HUES6 (cell line): ENCODE measurements around the gene BCAS1.

Experiments
- H3K27ac ChIP-seq: 2 replicates; pipeline ENCODE4 v1.7.0; 2013; ENCODE audit warnings: low read depth, mild to moderate bottlenecking, low read length, inconsistent platforms
- H3K27me3 ChIP-seq: 2 replicates; pipeline ENCODE4 v1.6.1; 2013; ENCODE audit warnings: low read length; ENCODE audit not compliant: control insufficient read depth, insufficient read depth
- H3K36me3 ChIP-seq: 2 replicates; pipeline ENCODE4 v1.6.1; 2013; ENCODE audit warnings: low read length; ENCODE audit not compliant: control insufficient read depth, insufficient read depth
- H3K4me1 ChIP-seq: 2 replicates; pipeline ENCODE4 v1.6.1; 2013; ENCODE audit warnings: low read length; ENCODE audit not compliant: control insufficient read depth, insufficient read depth
- H3K4me3 ChIP-seq: 2 replicates; pipeline ENCODE4 v1.5.1; 2013; ENCODE audit warnings: low read depth, low read length
- H3K9ac ChIP-seq: one replicate; pipeline ENCODE4 v1.6.1; 2013; ENCODE audit warnings: mild to moderate bottlenecking, low read length
- H3K9me3 ChIP-seq: 2 replicates; pipeline ENCODE4 v1.6.1; 2013; ENCODE audit warnings: low read depth, low read length; ENCODE audit not compliant: control insufficient read depth, insufficient read depth

The BCAS1 gene

GRCh38 chr20:54063992-54064676, 6.3 kb downstream of the BCAS1 start:
- peaks cover 20% of the 10 kb centered on the region for H3K4me1 ChIP-seq

GRCh38 chr20:54063580-54063979, 6.8 kb downstream of the BCAS1 start:
- Histone ChIP-seq H3K9me3 (no peaks in the 10 kb centered on the region), H3K27me3 (no peaks in the 10 kb centered on the region), H3K27ac (no peak overlapping the region), H3K4me3 (no peak overlapping the region), H3K9ac (no peak overlapping the region), H3K4me1 (peaks cover 15% of the 10 kb centered on the region), H3K36me3 (no peaks in the 10 kb centered on the region)

More at GRCh38 chr20:54063992-54064676, 6.3 kb downstream of the BCAS1 start:
- no peak overlapping the region for H3K27ac ChIP-seq
- no peaks in the 10 kb centered on the region for H3K36me3 ChIP-seq
- H3K9ac ChIP-seq, result no peak overlapping the region
- H3K4me3 ChIP-seq, result no peak overlapping the region
- H3K9me3 ChIP-seq, result no peaks in the 10 kb centered on the region
- no peaks in the 10 kb centered on the region for H3K27me3 ChIP-seq

- no peaks in the 10 kb centered on the region for H3K36me3 ChIP-seq
- peaks cover 8% of the 10 kb centered on the region for H3K4me1 ChIP-seq
- no peak overlapping the region for H3K27ac ChIP-seq
- H3K9ac ChIP-seq, result no peak overlapping the region
- no peak overlapping the region for H3K4me3 ChIP-seq
- H3K27me3 ChIP-seq, result no peaks in the 10 kb centered on the region
- no peaks in the 10 kb centered on the region for H3K9me3 ChIP-seq
Observed at GRCh38 chr20:54062812-54063280, 7.5 kb downstream of the BCAS1 start.

- Histone ChIP-seq H3K4me1 (no peaks in the 10 kb centered on the region), H3K9me3 (no peaks in the 10 kb centered on the region), H3K27ac (no peak overlapping the region), H3K4me3 (no peak overlapping the region), H3K27me3 (no peaks in the 10 kb centered on the region), H3K9ac (no peak overlapping the region), H3K36me3 (no peaks in the 10 kb centered on the region)
Observed at GRCh38 chr20:54061101-54061881, 9.1 kb downstream of the BCAS1 start.

- H3K9ac ChIP-seq, result no peak overlapping the region
- H3K27me3 ChIP-seq, result no peaks in the 10 kb centered on the region
- no peak overlapping the region for H3K27ac ChIP-seq
- no peaks in the 10 kb centered on the region for H3K9me3 ChIP-seq
- no peak overlapping the region for H3K4me3 ChIP-seq
- no peaks in the 10 kb centered on the region for H3K36me3 ChIP-seq
- H3K4me1 ChIP-seq, result no peaks in the 10 kb centered on the region
Observed at GRCh38 chr20:54059691-54060364, 10.6 kb downstream of the BCAS1 start.

GRCh38 chr20:54058420-54059139, 11.8 kb downstream of the BCAS1 start:
- Histone ChIP-seq H3K4me1 (no peaks in the 10 kb centered on the region), H3K4me3 (no peak overlapping the region), H3K27me3 (no peaks in the 10 kb centered on the region), H3K9ac (no peak overlapping the region), H3K27ac (no peak overlapping the region), H3K9me3 (no peaks in the 10 kb centered on the region), H3K36me3 (no peaks in the 10 kb centered on the region)

GRCh38 chr20:54056762-54057639, 13.4 kb downstream of the BCAS1 start:
- no peak overlapping the region for H3K9ac ChIP-seq
- H3K4me3 ChIP-seq, result no peak overlapping the region
- no peak overlapping the region for H3K27ac ChIP-seq
- H3K36me3 ChIP-seq, result no peaks in the 10 kb centered on the region
- no peaks in the 10 kb centered on the region for H3K9me3 ChIP-seq
- no peaks in the 10 kb centered on the region for H3K4me1 ChIP-seq
- no peaks in the 10 kb centered on the region for H3K27me3 ChIP-seq

GRCh38 chr20:54054516-54054915, 15.9 kb downstream of the BCAS1 start:
- H3K9me3 ChIP-seq, result no peaks in the 10 kb centered on the region
- no peaks in the 10 kb centered on the region for H3K4me1 ChIP-seq
- H3K27me3 ChIP-seq, result no peaks in the 10 kb centered on the region
- no peaks in the 10 kb centered on the region for H3K36me3 ChIP-seq
- H3K4me3 ChIP-seq, result no peak overlapping the region
- no peak overlapping the region for H3K9ac ChIP-seq
- no peak overlapping the region for H3K27ac ChIP-seq

- no peaks in the 10 kb centered on the region for H3K27me3 ChIP-seq
Observed at GRCh38 chr20:54051068-54051467, 19.3 kb downstream of the BCAS1 start.

GRCh38 chr20:54048891-54049545, 21.4 kb downstream of the BCAS1 start:
- no peak overlapping the region for H3K27ac ChIP-seq
- H3K27me3 ChIP-seq, result no peaks in the 10 kb centered on the region
- H3K4me1 ChIP-seq, result no peaks in the 10 kb centered on the region
- H3K9me3 ChIP-seq, result no peaks in the 10 kb centered on the region
- H3K9ac ChIP-seq, result no peak overlapping the region
- no peaks in the 10 kb centered on the region for H3K36me3 ChIP-seq
- no peak overlapping the region for H3K4me3 ChIP-seq

More at GRCh38 chr20:54051068-54051467, 19.3 kb downstream of the BCAS1 start:
- no peaks in the 10 kb centered on the region for H3K9me3 ChIP-seq
- no peak overlapping the region for H3K4me3 ChIP-seq
- no peaks in the 10 kb centered on the region for H3K36me3 ChIP-seq
- H3K4me1 ChIP-seq, result no peaks in the 10 kb centered on the region
- H3K9ac ChIP-seq, result no peak overlapping the region
- H3K27ac ChIP-seq, result no peak overlapping the region
